NT2/D1 (cell line): ENCODE data around the gene KCNQ5.

Experiments used
- DNase-seq: peaks from one replicate; pipeline ENCODE4 v3.0.0-alpha.2; 2011; ENCODE audit warnings: low read depth, low spot score
- H3K27me3 ChIP-seq: 2 replicates; pipeline ENCODE4 v1.6.0; 2011; ENCODE audit warnings: mild to moderate bottlenecking; ENCODE audit not compliant: insufficient read length, insufficient read depth
- H3K36me3 ChIP-seq: 2 replicates; pipeline ENCODE4 v1.6.1; 2011; ENCODE audit warnings: mild to moderate bottlenecking, low read length, mixed read lengths; ENCODE audit not compliant: insufficient read depth, insufficient read length
- H3K4me1 ChIP-seq: 2 replicates; pipeline ENCODE4 v1.5.1; 2011; ENCODE audit not compliant: insufficient read depth, insufficient read length
- H3K4me3 ChIP-seq: 2 replicates; pipeline ENCODE4 v1.5.1; 2011; ENCODE audit warnings: low read depth; ENCODE audit not compliant: insufficient read length
- H3K9ac ChIP-seq: 2 replicates; pipeline ENCODE4 v1.6.0; 2011; ENCODE audit warnings: low read depth; ENCODE audit not compliant: insufficient read length
- H3K9me3 ChIP-seq: 2 replicates; pipeline ENCODE4 v1.5.1; 2011; ENCODE audit warnings: mild to moderate bottlenecking, low read length; ENCODE audit not compliant: insufficient read depth
- SUZ12 ChIP-seq: IDR thresholded peaks from 2 replicates; pipeline ENCODE4 v1.6.1; 2011; ENCODE audit not compliant: insufficient read length, insufficient read depth; ENCODE audit errors: extremely low read depth
- YY1 ChIP-seq: IDR thresholded peaks from 2 replicates; pipeline ENCODE4 v1.6.1; 2011; ENCODE audit not compliant: insufficient read length, insufficient read depth
- ZNF274 ChIP-seq: IDR thresholded peaks from 2 replicates; pipeline ENCODE4 v1.6.1; 2011; ENCODE audit warnings: mild to moderate bottlenecking, low read depth, low read length

KCNQ5 gene

GRCh38 chr6:72963946-72964345 is 342.1 kb downstream of the KCNQ5 start:
- Histone ChIP-seq H3K9me3 (no peaks in the 10 kb centered on the region), H3K36me3 (no peaks in the 10 kb centered on the region), H3K4me3 (no peak overlapping the region), H3K4me1 (no peaks in the 10 kb centered on the region), H3K27me3 (no peaks in the 10 kb centered on the region), H3K9ac (no peak overlapping the region)
- TF ChIP-seq YY1: no peak
- TF ChIP-seq SUZ12: no peak
- no peak for TF ChIP-seq ZNF274
- DNase-seq: no peak

- no peak overlapping the region for H3K9ac ChIP-seq
Observed at GRCh38 chr6:72966628-72967280, 344.9 kb downstream of the KCNQ5 start.

GRCh38 chr6:72967329-72967728 is 345.5 kb downstream of the KCNQ5 start:
- Histone ChIP-seq H3K27me3 (no peaks in the 10 kb centered on the region), H3K36me3 (no peaks in the 10 kb centered on the region), H3K9me3 (no peaks in the 10 kb centered on the region), H3K4me3 (no peak overlapping the region), H3K4me1 (no peaks in the 10 kb centered on the region), H3K9ac (no peak overlapping the region)
- DNase-seq: no peak
- TF ChIP-seq ZNF274 (no peak), SUZ12 (no peak)

More at GRCh38 chr6:72966628-72967280, 344.9 kb downstream of the KCNQ5 start:
- no peak for TF ChIP-seq SUZ12
- no peak for TF ChIP-seq YY1
- no peak for TF ChIP-seq ZNF274
- Histone ChIP-seq H3K4me1 (no peaks in the 10 kb centered on the region), H3K4me3 (no peak overlapping the region), H3K9me3 (no peaks in the 10 kb centered on the region), H3K36me3 (no peaks in the 10 kb centered on the region), H3K27me3 (no peaks in the 10 kb centered on the region)
- DNase-seq: no peak

- TF ChIP-seq ZNF274 (no peak), SUZ12 (no peak), YY1 (no peak)
- no peaks in the 10 kb centered on the region for H3K36me3 ChIP-seq
- H3K4me1 ChIP-seq: no peaks in the 10 kb centered on the region
- no peak for DNase-seq
- H3K9ac ChIP-seq: no peak overlapping the region
- no peaks in the 10 kb centered on the region for H3K9me3 ChIP-seq
- no peak overlapping the region for H3K4me3 ChIP-seq
- no peaks in the 10 kb centered on the region for H3K27me3 ChIP-seq
Observed at GRCh38 chr6:72968704-72969103, 346.8 kb downstream of the KCNQ5 start.

- H3K9ac ChIP-seq: no peak overlapping the region
- no peaks in the 10 kb centered on the region for H3K9me3 ChIP-seq
- no peaks in the 10 kb centered on the region for H3K36me3 ChIP-seq
- no peaks in the 10 kb centered on the region for H3K4me1 ChIP-seq
- DNase-seq: no peak
- TF ChIP-seq SUZ12: no peak
- TF ChIP-seq ZNF274: no peak
- TF ChIP-seq YY1: no peak
- H3K4me3 ChIP-seq: no peak overlapping the region
- no peaks in the 10 kb centered on the region for H3K27me3 ChIP-seq
Observed at GRCh38 chr6:72969666-72970065, 347.8 kb downstream of the KCNQ5 start.

GRCh38 chr6:72972579-72972978 is 350.7 kb downstream of the KCNQ5 start:
- no peak overlapping the region for H3K4me3 ChIP-seq
- DNase-seq: no peak
- H3K9ac ChIP-seq: no peak overlapping the region
- H3K9me3 ChIP-seq: no peaks in the 10 kb centered on the region
- H3K27me3 ChIP-seq: no peaks in the 10 kb centered on the region
- no peaks in the 10 kb centered on the region for H3K36me3 ChIP-seq
- H3K4me1 ChIP-seq: no peaks in the 10 kb centered on the region
- TF ChIP-seq SUZ12 (no peak), YY1 (no peak), ZNF274 (no peak)

GRCh38 chr6:72974276-72974675 is 352.4 kb downstream of the KCNQ5 start:
- no peak for DNase-seq
- TF ChIP-seq SUZ12 (no peak), YY1 (no peak), ZNF274 (no peak)

More at GRCh38 chr6:72974276-72974675, 352.4 kb downstream of the KCNQ5 start:
- Histone ChIP-seq H3K27me3 (no peaks in the 10 kb centered on the region), H3K9ac (no peak overlapping the region), H3K4me1 (no peaks in the 10 kb centered on the region), H3K4me3 (no peak overlapping the region), H3K36me3 (no peaks in the 10 kb centered on the region), H3K9me3 (no peaks in the 10 kb centered on the region)
